KMS-11 (cell line): ENCODE data around the gene FANCL.
"Not testable (repeated sequence)": the region's sequence is repeated elsewhere in the genome, so short reads cannot be mapped to it uniquely, and the experiment has no call there.

Source experiments
- H2AFZ ChIP-seq: fragments of 200-600 bp; sonication (generic); 2 replicates; pipeline ENCODE4 v1.6.1; 2016; ENCODE audit warnings: antibody characterized with exemption, mixed run types, low read depth
- H3K27ac ChIP-seq: fragments of 200-600 bp; sonication (generic); 2 replicates; pipeline ENCODE4 v1.6.1; 2016; ENCODE audit warnings: mild to moderate bottlenecking, mixed run types
- H3K27me3 ChIP-seq: fragments of 200-600 bp; sonication (generic); 2 replicates; pipeline ENCODE4 v1.6.1; 2017; ENCODE audit warnings: mild to moderate bottlenecking, low read depth, mixed run types, moderate library complexity; ENCODE audit not compliant: insufficient read depth
- H3K36me3 ChIP-seq: fragments of 200-600 bp; sonication (generic); 2 replicates; pipeline ENCODE4 v1.6.1; 2017; ENCODE audit warnings: mild to moderate bottlenecking, mixed run types; ENCODE audit not compliant: insufficient read depth
- H3K4me1 ChIP-seq: fragments of 200-600 bp; sonication (generic); 2 replicates; pipeline ENCODE4 v1.6.1; 2016; ENCODE audit warnings: mild to moderate bottlenecking, low read depth, mixed run types; ENCODE audit not compliant: poor library complexity, severe bottlenecking
- H3K4me2 ChIP-seq: fragments of 200-600 bp; sonication (generic); 2 replicates; pipeline ENCODE4 v1.7.0; 2016; ENCODE audit warnings: mild to moderate bottlenecking, mixed run types
- H3K4me3 ChIP-seq: fragments of 200-600 bp; sonication (generic); IDR thresholded peaks from 2 replicates; pipeline ENCODE4 v1.6.1; 2017; ENCODE audit warnings: low read depth, low read length, mixed read lengths; ENCODE audit not compliant: insufficient read depth
- H3K79me2 ChIP-seq: fragments of 200-600 bp; sonication (generic); 2 replicates; pipeline ENCODE4 v1.6.1; 2016; ENCODE audit warnings: low read depth, mixed run types; ENCODE audit not compliant: insufficient read depth
- H3K9ac ChIP-seq: fragments of 200-600 bp; sonication (generic); 2 replicates; pipeline ENCODE4 v1.6.1; 2016; ENCODE audit warnings: mild to moderate bottlenecking, mixed run types
- H4K20me1 ChIP-seq: fragments of 200-600 bp; sonication (generic); 2 replicates; pipeline ENCODE4 v1.6.1; 2016; ENCODE audit warnings: mild to moderate bottlenecking, mixed run types; ENCODE audit not compliant: insufficient read depth
- CTCF ChIP-seq: fragments of 200-600 bp; sonication (generic); conservative IDR thresholded peaks from 2 replicates; pipeline ENCODE4 v1.6.1; 2017; ENCODE audit warnings: low read depth, mild to moderate bottlenecking, antibody characterized with exemption, low read length, moderate library complexity, mixed read lengths

Gene FANCL

DNA sequence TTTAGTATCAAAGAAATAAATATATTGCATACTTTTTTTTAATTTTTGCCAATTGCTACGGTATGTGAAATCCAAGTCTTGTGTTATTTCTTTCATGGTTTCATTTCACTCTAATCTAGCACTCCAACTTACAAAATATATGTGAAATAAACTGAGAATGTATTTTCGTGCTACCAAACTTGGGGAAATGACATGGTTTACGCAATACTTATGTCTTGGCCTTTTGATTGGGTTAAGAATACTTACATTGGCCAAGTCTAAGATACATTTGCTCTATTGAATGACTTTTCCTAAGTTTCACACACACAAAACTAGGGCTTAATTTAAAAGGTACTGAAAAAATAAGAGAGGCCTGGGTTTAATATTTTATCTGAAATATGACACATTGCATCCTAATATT, 114.0 kb downstream of the FANCL start:
- Histone ChIP-seq H4K20me1 (no peaks in the 10 kb centered on the region), H3K79me2 (no peaks in the 10 kb centered on the region), H3K4me2 (no peak overlapping the region), H2AFZ (no peak overlapping the region), H3K27ac (no peak overlapping the region), H3K4me1 (no peaks in the 10 kb centered on the region), H3K27me3 (no peaks in the 10 kb centered on the region), H3K4me3 (no peak overlapping the region), H3K9ac (no peak overlapping the region), H3K36me3 (no peaks in the 10 kb centered on the region; the same call in 1 of the 2 replicates)
- no peak for TF ChIP-seq CTCF

DNA sequence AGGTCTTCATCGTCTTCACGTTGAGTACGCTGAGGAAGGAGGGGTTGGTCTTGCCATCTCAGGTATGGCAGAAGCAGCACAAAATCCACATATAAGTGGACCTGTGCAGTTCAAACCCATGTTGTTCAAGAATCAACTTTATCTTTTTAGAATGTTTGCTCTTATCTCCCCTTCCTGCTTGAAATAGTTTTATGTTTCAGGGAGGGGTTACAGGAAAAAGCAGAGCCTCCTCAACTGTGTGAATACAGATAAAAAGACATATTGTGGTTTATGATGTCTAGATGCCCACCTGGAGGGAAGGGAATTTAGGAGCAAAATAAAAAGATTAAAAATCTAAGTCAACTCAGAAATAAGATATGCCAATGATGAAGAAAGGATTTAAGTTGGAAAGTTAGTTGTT, 118.6 kb downstream of the FANCL start:
- Histone ChIP-seq H3K4me2 (no peak overlapping the region), H3K27ac (no peak overlapping the region), H3K4me1 (no peaks in the 10 kb centered on the region), H3K9ac (no peak overlapping the region), H2AFZ (no peak overlapping the region), H4K20me1 (no peaks in the 10 kb centered on the region), H3K27me3 (no peaks in the 10 kb centered on the region), H3K79me2 (no peaks in the 10 kb centered on the region), H3K36me3 (no peaks in the 10 kb centered on the region; the same call in 1 of the 2 replicates), H3K4me3 (no peak overlapping the region)
- no peak for TF ChIP-seq CTCF

GRCh38 chr2:58122040-58122439, 119.1 kb downstream of the FANCL start:
- TF ChIP-seq CTCF = no peak
- no peak overlapping the region for H2AFZ ChIP-seq
- H3K4me2 ChIP-seq = no peak overlapping the region
- H3K27me3 ChIP-seq = no peaks in the 10 kb centered on the region
- no peak overlapping the region for H3K9ac ChIP-seq
- no peaks in the 10 kb centered on the region for H4K20me1 ChIP-seq
- H3K36me3 ChIP-seq = no peaks in the 10 kb centered on the region; the same call in 1 of the 2 replicates
- H3K79me2 ChIP-seq = no peaks in the 10 kb centered on the region
- no peaks in the 10 kb centered on the region for H3K4me1 ChIP-seq
- no peak overlapping the region for H3K4me3 ChIP-seq
- H3K27ac ChIP-seq = no peak overlapping the region

- H3K4me2 ChIP-seq = no peak overlapping the region
- no peaks in the 10 kb centered on the region for H3K27me3 ChIP-seq
- H3K79me2 ChIP-seq = no peaks in the 10 kb centered on the region
- H2AFZ ChIP-seq = no peak overlapping the region
- no peak overlapping the region for H3K9ac ChIP-seq
- no peaks in the 10 kb centered on the region; the same call in 1 of the 2 replicates for H3K36me3 ChIP-seq
- no peaks in the 10 kb centered on the region for H4K20me1 ChIP-seq
- no peaks in the 10 kb centered on the region for H3K4me1 ChIP-seq
- H3K27ac ChIP-seq = no peak overlapping the region
- no peak for TF ChIP-seq CTCF
- H3K4me3 ChIP-seq = no peak overlapping the region
Measured at GRCh38 chr2:58120626-58121229, 120.4 kb downstream of the FANCL start.

- not testable (repeated sequence) for H3K9ac ChIP-seq, H3K4me2 ChIP-seq, H3K27me3 ChIP-seq, H4K20me1 ChIP-seq, H3K4me3 ChIP-seq, H2AFZ ChIP-seq, H3K4me1 ChIP-seq, H3K27ac ChIP-seq, H3K36me3 ChIP-seq, H3K79me2 ChIP-seq
Measured at GRCh38 chr2:58113563-58113962, 127.6 kb downstream of the FANCL start.
